Non-pigmented ciliary epithelial cell (primary cell): ENCODE data around the gene WAPL.
A peak's percentile ranks its signal among the peaks of the same experiment; 100 is the strongest.
"Not testable (repeated sequence)": the region's sequence is repeated elsewhere in the genome, so short reads cannot be mapped to it uniquely, and the experiment has no call there.

Experiments used
- DNase-seq: peaks from one replicate; pipeline ENCODE4 v3.0.0-alpha.2; 2010; ENCODE audit warnings: low read depth

WAPL gene, protein sequence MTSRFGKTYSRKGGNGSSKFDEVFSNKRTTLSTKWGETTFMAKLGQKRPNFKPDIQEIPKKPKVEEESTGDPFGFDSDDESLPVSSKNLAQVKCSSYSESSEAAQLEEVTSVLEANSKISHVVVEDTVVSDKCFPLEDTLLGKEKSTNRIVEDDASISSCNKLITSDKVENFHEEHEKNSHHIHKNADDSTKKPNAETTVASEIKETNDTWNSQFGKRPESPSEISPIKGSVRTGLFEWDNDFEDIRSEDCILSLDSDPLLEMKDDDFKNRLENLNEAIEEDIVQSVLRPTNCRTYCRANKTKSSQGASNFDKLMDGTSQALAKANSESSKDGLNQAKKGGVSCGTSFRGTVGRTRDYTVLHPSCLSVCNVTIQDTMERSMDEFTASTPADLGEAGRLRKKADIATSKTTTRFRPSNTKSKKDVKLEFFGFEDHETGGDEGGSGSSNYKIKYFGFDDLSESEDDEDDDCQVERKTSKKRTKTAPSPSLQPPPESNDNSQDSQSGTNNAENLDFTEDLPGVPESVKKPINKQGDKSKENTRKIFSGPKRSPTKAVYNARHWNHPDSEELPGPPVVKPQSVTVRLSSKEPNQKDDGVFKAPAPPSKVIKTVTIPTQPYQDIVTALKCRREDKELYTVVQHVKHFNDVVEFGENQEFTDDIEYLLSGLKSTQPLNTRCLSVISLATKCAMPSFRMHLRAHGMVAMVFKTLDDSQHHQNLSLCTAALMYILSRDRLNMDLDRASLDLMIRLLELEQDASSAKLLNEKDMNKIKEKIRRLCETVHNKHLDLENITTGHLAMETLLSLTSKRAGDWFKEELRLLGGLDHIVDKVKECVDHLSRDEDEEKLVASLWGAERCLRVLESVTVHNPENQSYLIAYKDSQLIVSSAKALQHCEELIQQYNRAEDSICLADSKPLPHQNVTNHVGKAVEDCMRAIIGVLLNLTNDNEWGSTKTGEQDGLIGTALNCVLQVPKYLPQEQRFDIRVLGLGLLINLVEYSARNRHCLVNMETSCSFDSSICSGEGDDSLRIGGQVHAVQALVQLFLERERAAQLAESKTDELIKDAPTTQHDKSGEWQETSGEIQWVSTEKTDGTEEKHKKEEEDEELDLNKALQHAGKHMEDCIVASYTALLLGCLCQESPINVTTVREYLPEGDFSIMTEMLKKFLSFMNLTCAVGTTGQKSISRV (N-terminal part only)

DNA sequence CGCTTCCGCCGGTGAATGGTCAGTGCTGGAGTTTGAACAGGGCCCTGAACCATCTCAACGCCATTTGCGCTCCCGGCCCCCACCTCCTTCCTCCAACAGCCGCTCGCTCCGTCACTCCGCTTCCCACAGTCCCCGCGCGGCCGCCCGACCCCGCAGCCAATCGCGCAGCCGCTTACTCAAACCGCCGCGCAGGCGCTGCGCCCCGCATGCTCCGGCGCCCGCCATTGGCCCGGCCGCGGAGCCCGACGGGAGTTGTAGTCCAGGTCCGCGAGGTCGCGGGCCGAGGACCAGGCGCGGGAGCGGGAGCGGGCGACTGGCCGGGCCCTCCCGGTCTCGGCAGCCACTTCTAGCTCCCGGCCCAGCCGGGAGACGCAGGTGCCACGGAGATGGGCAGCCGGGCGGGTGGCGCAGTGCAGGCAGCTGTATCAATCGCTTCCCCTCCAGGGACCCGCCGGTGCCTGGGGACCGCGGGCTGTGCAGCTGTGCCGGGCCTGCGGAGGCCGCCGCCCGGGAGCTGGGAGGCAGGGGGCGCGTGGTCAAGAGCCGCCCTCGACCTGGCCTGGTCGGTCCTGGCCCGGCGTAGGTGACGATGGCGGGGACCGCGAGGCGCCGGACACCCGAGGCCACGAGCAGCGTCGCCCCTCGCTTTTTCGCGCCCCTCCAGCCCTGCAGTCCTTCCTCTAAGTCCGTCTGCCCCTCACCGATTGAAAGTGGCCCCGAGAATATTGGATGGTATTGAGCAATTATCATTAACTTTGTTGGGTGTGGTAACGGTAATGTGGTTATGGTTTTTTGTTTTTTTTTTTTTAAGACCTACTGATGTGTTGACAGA lies at the start of gene WAPL:
WAPL (minus strand) TSS at position 115 of the 832 bp plus-strand sequence. CDS start 3,723 bp downstream, outside the sequence.
- peak; percentile 40 for DNase-seq

DNA sequence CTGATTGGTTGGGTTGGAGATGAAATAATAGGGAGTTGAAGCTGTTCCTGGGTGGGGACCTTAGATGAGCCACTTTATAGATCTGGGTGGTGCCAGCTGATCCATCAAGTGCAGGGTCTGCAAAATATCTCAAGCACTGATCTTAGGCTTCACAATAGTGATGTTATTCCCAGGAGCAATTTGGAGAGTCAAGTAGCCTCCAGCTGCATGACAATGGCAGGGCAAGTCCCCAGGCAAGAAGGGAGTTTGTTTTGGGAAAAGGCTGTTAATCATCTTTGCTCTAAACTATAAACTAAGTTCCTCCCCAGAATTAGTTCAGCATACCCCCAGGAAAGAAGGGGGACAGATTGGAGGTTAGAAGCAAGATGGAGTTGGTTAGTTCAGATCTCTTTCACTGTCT lies 47.7 kb upstream of the WAPL start:
- no peak for DNase-seq

DNA sequence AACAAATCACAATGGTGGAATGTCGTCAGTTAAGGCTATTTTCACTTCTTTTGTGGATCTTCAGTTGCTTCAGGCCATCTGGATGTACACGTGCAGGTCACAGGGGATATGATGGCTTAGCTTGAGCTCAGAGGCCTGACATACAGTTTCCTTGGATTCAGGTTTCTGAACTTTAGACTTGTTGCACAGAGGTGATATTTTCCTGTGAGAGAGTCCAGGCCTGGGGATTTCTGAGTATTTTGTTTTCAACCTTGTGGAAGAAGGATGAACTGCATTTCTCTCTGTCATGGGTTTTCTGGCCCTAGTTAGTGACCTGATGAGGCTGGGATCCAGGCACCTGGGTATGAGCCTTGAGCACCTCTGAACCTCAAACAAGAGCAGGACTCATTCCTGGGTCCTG lies 44.9 kb upstream of the WAPL start:
- not testable (repeated sequence) for DNase-seq

DNA sequence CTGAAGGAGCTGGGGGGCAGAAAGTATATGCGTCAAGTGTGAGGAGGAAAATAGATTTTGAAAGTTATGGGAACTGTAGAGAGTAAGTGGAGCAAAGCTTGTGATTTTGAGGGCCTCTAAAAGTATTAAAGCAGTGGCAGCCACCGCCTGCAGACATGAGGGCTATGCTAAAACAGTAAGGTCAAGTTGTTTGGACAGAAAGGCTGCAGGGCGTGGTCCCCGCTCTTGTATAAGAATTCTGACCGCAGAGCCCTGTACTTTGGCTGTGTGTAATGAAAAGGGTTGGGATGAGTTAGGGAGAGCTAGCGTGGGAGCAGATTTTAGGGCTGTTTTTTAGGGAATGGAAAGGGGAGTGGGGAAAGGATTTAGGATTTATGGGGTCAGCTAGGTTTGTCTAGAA lies 41.7 kb upstream of the WAPL start:
- not testable (repeated sequence) for DNase-seq

DNA sequence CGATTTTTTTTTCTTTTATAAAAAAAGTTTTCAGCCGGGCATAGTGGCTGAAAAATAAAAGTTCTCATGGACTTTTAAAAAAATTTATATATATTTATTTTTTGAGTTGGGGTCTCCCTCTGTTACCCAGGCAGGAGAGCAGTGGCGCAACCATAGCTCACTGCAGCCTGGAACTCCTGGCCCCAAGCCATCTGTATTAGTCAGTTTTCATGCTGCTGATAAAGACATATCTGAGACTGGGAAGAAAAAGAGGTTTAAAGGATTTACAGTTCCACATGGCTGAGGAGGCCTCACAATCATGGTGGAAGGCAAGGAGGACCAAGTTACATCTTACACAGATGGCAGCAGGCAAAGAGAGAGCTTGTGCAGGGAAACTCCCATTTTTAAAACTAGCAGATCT lies 37.1 kb upstream of the WAPL start:
- DNase-seq, result not testable (repeated sequence)

DNA sequence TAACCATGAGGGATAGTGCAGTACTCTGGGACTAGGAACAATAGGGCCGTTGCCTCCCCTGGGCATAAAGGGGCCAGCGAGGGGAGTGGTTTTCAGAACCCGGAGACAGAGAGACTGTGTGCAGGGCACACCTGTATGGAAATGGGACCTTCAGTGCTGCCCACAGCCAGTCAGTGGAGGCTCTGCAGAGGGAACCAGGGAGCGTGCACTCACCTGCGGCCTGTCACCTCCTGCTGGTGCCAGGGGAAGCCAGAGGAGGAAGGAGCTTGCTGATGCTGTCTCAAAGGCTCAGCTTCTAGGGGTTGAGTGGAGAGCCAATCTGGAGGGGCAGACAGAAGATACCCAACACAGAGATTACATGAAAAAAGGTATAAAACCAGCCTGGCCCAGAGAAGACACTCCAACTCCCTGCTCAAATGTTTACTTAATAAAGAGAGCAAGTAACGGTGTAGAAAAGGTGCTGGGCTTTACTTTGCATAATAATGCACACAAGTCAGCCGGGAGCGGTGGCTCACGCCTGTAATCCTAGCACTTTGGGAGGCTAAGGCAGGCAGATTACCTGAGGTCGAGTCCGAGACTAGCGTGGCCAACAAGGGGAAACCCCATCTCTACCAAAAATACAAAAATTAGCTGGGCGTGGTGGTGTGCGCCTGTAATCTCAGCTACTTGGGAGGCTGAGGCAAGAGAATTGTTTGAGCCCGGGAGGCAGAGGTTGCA lies 35.5 kb upstream of the WAPL start:
- DNase-seq, result no peak

DNA sequence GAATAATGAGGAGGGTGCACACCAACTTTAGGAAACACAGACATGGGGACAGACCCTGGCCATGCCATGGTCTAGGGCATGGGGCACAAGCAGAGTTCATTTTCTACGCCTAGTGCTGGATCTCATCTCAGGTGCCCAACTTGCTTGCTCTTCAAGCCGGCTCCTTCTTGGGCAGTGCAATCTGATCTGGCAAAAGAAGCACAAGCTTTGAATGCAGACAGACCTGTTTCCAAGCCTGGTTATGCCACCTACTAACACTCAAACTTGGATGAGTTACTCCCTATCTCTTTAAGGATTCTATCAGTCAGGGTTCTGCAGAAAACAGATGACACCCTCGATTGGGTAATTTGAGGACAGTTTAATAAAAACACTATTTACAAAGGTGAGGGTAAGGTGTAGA lies 34.9 kb upstream of the WAPL start:
- no peak for DNase-seq

DNA sequence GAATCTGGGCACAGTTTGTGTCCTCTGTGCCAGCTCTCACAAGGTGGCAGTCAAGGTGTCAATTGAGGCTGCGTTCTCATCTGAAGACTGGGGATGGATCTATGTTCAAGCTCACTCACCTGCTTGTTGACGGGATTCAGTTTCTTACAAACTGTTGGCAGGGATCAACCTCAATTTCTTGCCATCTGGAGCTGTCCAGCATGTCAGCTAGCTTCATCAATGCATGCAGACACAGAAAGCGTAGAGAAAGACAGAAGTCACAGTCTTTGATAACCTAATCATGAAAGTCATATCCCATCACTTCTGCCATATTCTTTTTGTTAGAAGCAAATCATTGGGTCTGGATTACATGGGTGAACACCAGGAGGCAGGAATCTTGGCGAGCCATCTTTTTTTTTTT lies 32.0 kb upstream of the WAPL start:
- DNase-seq, result no peak

DNA sequence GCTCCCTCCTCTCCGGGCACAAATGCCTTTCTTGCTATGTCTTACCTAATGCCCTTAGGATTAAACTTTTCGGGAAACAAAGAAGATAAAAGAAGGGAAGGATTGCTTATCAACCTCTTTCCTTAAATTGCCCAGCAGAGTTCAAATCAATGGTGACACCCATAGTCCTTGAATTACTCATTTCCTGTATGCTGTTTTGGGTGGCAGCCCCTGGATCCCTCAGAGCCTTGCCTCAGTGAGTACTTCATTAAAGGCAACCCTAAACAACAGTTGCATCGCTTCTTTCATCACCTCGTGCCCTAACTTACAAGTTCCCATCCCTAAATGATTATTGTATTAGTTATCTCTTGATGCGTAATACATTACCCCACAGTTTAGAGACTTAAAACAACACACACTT lies 31.6 kb upstream of the WAPL start:
- no peak for DNase-seq

DNA sequence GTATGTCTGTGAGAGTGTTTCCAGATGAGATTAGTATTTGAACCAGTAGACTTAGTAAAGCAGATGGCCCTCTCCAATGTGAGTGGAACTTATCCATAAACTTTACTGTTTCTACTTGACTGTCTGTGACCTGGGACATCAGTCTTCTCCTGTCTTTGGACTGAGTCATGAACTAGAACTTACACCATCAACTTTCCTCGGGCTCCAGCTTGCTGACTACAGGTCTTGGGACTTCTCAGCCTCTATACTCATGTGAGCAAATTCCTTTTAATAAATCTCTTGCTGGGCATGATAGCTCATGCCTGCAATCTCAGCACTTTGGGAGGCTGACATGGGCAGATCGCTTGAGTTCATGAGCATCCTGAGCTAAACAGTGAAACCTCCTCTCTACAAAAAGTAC lies 25.7 kb upstream of the WAPL start:
- no peak for DNase-seq

DNA sequence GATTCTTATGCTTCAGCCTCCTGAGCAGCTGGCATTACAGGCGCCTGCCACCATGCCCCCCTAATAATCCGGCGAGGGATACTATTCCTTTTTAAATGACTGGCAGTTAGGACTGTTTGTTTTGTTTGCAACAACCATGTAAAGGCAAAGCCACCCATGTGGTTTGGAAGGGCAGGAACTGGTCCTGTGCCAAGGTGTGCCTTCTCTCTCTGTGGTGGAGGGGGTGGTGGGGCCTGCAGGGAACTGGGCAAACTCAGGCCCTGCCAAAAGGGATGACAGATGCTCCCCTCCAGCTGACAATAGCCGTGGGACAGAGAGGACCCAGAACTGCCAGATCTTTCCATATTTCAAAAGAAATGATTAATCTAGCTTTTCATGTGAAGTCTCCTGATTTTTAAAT lies 23.5 kb upstream of the WAPL start:
- DNase-seq, result no peak

DNA sequence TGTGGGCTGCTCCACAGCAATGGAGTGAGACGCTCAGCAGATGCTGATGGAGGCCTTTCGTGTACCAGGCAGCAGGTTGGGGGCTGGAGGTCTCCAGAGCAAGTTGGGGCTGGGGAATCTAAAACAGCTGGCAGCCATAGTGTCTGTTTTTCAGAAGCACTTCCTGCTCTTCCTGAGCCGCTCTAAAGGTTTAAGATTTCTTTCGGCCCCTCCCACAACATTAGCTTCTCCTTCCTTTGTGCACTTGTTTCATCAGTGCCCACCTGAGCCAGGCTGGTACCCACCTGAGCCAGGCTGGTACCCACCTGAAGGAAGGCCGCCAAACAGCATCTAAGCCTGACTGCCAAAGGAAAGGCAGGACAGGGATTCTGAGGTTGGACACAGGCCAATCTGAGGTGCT lies 18.4 kb upstream of the WAPL start:
- no peak for DNase-seq

DNA sequence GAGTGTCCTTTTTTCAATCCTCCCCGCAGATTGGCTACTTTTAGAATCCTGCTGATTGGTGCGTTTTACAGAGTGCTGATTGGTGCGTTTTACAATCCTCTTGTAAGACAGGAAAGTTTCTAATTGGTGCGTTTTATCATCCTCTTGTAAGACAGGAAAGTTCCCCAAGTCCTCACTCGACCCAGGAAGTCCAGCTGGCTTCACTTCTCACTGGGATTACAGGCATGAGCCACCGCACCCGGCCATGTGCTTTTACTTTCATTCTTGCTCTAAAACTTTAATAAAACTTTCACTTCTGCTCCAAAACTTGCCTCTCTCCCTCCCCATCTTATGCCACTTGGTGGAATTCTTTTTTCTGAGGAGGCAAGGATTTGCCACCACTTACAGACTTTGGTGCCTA lies 17.0 kb upstream of the WAPL start:
- DNase-seq, result no peak

DNA sequence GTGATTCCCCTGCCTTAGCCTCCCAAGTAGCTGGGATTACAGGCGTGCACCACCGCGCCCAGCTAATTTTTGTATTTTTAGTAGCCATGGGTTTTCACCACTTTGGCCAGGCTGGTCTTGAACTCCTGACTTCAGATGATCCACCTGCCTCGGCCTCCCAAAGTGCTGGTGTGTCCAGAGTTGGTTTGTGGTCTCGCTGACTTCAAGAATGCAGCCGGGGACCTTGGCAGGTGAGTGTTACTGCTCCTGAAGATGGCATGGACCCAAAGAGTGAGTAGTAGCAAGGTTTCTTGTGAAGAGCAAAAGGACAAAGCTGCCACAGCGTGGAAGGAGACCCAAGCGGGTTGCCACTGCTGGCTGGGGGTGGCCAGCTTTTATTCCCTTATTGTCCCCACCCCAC lies 16.4 kb upstream of the WAPL start:
- not testable (repeated sequence) for DNase-seq

DNA sequence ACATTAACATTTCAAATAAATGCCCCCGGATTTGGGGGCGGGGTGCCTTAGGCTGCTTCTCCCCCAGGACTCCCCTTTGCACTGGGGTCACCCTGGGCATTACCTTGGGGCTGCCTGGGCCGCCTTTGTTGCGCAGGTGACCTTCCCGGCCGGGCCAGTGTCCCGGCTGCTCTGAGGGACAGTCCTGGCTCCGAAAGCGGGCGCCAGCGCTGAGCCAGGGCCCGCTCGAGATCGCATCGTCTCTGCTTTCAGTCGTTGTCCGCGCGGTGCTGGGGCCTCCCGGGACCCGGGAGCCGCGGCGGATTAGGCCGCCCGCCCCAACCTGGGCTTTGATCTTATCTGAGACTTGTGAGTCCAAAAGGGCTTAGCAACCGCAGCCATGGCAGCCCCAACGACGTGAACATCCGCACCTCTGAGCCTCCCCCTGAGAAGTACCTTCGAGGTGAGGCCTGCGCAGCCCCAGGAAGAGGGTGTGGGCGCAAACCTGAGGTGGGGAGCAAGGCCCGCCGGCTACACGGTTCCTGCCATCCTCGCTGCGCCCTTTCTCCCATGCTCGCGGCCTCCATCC lies 14.8 kb upstream of the WAPL start:
- DNase-seq, result no peak

DNA sequence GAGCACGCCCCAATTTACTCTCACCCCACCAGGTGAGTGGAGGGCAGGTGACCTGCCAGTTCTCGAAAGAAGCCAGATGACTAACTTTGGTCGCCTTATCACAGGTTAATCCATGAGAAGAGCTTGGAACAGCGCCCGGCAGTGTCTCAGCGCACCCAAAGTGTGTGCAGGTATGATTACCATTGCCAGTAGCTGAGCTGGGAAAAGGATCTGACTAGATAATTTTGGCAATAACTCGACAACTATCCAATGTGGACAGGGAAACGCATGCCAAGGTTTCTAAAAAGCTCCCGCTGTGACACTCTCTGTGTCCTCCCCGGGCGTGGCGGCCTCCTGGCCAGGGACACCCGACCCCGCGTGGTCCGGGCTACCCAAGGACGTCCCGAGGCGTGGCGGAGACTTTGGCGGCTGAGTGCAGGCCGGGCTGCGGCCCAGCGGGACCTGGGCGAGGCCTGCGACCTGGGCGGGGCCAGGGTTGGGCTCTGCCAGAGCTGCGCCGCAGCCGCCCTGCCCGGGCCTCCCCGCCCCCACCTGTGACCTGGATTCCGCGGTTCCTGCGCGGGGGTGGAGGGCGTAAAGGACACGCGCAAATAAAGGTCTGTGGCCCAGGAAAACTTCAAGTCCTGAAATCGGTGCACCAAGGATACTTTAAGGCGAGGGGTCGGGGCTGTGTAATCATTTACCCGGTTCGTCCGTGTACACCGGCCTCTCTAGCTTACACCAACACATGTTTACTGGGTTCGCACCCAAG lies 13.7 kb upstream of the WAPL start:
- no peak for DNase-seq

DNA sequence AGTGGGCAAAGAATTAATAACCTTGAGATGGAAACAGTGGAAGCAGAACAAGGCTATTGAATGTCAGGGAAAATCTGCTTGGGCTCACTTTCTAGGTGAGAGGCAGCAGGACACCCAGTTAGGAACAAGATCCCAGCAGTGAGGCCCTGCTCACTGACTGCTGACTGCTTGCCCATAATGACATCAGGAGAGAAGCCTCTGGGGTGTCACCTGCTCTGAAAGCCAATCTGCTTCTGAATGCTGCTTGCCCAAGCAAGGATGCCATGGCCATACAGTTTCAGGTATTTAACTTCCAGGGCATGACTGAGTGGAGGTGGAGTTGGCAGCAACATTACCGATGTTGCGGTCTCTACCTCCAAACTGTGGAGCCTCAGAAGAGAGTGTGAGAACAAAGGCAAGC lies 11.7 kb upstream of the WAPL start:
- no peak for DNase-seq

DNA sequence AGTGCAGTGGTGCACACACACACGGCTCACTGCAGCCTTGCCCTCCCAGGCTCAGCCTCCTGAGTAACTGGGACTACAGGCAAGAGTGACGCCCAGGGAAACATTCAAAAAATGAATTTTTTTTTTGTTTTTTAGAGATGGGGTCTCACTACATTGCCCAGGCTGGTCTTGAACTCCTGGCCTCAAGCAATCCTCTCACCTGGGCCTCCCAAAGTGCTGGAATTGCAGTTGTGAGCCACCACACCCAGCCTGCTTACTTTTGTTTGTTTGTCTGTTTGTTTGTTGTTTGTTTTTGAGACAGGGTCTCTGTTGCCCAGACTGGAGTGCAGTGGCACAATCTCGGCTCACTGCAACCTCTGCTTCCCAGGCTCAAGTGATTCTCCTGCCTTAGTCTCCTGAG lies 7.1 kb upstream of the WAPL start:
- DNase-seq, result not testable (repeated sequence)

DNA sequence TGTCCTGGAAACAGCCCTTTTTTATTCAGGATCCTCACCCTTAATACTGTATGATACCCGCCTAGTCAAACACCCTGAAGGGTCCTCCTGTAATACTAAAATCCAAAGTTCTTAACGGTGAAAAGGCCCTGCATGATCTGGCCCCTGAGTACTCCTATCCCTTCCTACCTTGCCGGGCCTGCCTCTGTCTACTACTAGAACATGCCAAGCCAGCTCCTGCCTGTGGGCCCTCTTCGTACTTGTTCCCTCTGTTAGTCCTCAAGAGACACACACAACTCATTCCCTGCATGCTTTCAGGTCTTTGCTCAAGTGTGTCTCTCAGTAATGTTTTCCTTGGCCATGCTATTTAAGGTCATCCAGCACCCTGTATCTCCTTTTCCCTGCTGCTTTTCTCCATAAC lies 5.0 kb upstream of the WAPL start:
- DNase-seq, result no peak

DNA sequence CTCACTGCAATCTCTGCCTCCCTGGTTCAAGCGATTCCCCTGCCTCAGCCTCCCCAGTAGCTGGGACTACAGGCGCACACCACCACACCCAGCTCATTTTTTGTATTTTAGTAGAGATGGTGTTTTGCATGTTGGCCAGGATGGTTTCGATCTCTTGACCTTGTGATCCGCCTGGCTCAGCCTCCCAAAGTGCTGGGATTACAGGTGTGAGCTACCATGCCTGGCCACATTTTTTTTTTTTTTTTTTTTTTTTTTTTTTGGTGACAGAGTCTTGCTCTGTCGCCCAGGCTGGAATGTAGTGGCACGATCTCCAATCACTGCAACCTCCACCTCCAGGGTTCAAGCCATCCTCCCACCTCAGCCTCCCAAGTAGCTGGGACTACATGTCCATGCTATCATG lies 4.1 kb upstream of the WAPL start:
- DNase-seq, result not testable (repeated sequence)
